HL-60 (cell line): Measurements from ENCODE around the gene USP40.

Experiments used
- CTCF ChIP-seq: IDR thresholded peaks from one replicate; pipeline ENCODE4 v1.5.1; 2011; ENCODE audit warnings: low read length, control low read depth, inconsistent platforms; ENCODE audit not compliant: insufficient read depth
- POLR2AphosphoS5 ChIP-seq: IDR thresholded peaks from 2 replicates; pipeline ENCODE4 v1.6.1; 2012; ENCODE audit warnings: low read depth
- REST ChIP-seq: IDR thresholded peaks from 2 replicates; pipeline ENCODE4 v1.6.1; 2012; ENCODE audit warnings: low read depth; ENCODE audit not compliant: insufficient replicate concordance

- TF ChIP-seq CTCF (no peak), POLR2AphosphoS5 (no peak), REST (no peak)
Measured at GRCh38 chr2:233497692-233498091, 68.9 kb downstream of the USP40 start.
